Right atrium auricular region (tissue), 2 donors: Measurements from ENCODE around the gene S1PR2. TPM values are rescaled to one million over a fixed set of nuclear protein-coding genes. Genes with fewer than 3 reads are reported as not detected.
"Not testable (repeated sequence)": the region's sequence is repeated elsewhere in the genome, so short reads cannot be mapped to it uniquely, and the experiment has no call there.

Experiments
- DNase-seq: peaks from one replicate; pipeline ENCODE4 v3.0.0-alpha.2; 2019; ENCODE audit warnings: low spot score
- H3K27ac ChIP-seq, 2 donors: fragments of 200-600 bp; sonication (generic); 1 replicate in 1 of 2; 2 replicates in 1 of 2; pipeline ENCODE4 v1.5.1; 2016 to 2019
- H3K27me3 ChIP-seq, 2 donors: fragments of 200-600 bp; sonication (generic); one replicate each; pipeline versions ENCODE4 v1.5.1 to v1.6.0; 2017 to 2019
- H3K36me3 ChIP-seq: fragments of 200-600 bp; sonication (generic); one replicate; pipeline ENCODE4 v1.5.1; 2016
- H3K4me1 ChIP-seq, 2 donors: fragments of 200-600 bp; sonication (generic); one replicate each; pipeline versions ENCODE4 v1.5.1 to v1.6.0; 2017 to 2019
- H3K4me3 ChIP-seq, 2 donors: fragments of 200-600 bp; sonication (generic); 1 replicate in 1 of 2; 2 replicates in 1 of 2; pipeline ENCODE4 v1.5.1; 2017 to 2019; ENCODE audit warnings: mild to moderate bottlenecking in 1 of 2, moderate library complexity in 1 of 2
- H3K9me3 ChIP-seq, 2 donors: fragments of 200-600 bp; sonication (generic); one replicate each; pipeline ENCODE4 v1.5.1; 2019
- CTCF ChIP-seq, 2 donors: fragments of 200-600 bp; sonication (generic); IDR thresholded peaks; one replicate each; pipeline ENCODE4 v1.5.1; 2019; ENCODE audit warnings: antibody characterized with exemption in 2 of 2
- total RNA-seq, 2 donors: library from RNA; depleted of rRNA; stranded (reverse); fragments of >200 nt; gene quantifications; one replicate each; pipeline ENCODE4 v1.1.0, GENCODE V29; 2016

Gene S1PR2
- total RNA-seq, 2 donors from 2014 or later, result 4.3 to 14.7 TPM

GRCh38 chr19:10238172-10238783, 7.1 kb upstream of the S1PR2 start:
- Histone ChIP-seq H3K36me3 (no peaks in the 10 kb centered on the region), H3K4me3 (no peak overlapping the region), H3K27ac (peak overlapping the region; percentile 16 to 48), H3K4me1 (no peaks in the 10 kb centered on the region), H3K27me3 (no peaks in the 10 kb centered on the region), H3K9me3 (no peaks in the 10 kb centered on the region)
- peak; percentile 76 for DNase-seq
- TF ChIP-seq CTCF (IDR thresholded peaks at IDR 0.05), result no peak

DNA sequence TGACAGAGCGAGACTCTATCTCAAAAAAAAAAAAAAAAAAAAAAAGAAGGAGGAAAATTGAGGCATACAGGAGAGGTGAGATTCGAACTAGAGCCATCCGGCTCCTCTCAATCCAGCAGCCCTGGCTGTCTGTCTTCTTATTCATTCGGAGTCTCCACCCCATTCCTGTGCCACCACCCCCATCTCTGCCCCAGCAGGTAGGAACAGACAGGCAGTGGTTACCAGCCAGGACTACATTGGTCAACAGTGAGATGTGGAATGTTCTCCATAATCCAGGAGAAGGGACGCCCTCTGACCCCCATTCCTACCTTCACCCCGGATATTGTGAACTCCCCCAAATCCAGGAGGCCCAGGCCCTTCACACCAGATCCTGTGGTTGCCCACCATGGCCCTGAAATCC, 6.6 kb upstream of the S1PR2 start:
- H3K9me3 ChIP-seq, result no peaks in the 10 kb centered on the region
- H3K36me3 ChIP-seq, result no peaks in the 10 kb centered on the region
- no peaks in the 10 kb centered on the region for H3K4me1 ChIP-seq
- H3K27me3 ChIP-seq, result no peaks in the 10 kb centered on the region
- no peak for TF ChIP-seq CTCF (IDR thresholded peaks at IDR 0.05)
- H3K27ac ChIP-seq, result peak overlapping the region; percentile 16 to 81
- no peak for DNase-seq
- no peak overlapping the region for H3K4me3 ChIP-seq

DNA sequence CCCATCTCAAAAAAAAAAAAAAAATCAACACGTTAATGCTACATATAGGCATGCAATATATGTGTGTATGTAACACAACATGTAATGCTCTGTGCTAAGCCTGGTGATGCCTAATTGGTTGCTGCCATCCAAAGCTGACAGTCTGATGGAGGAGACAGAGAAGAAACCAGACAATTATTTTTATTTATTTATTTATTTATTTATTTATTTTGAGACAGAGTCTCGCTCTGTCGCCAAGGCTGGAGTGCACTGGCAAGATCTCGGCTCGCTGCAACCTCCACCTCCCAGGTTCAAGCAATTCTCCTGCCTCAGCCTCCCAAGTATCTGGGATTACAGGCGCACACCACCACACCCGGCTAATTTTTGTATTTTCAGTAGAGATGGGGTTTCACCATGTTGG, 4.3 kb upstream of the S1PR2 start:
- H3K27ac ChIP-seq, result peak overlapping the region; percentile 33 to 81

DNA sequence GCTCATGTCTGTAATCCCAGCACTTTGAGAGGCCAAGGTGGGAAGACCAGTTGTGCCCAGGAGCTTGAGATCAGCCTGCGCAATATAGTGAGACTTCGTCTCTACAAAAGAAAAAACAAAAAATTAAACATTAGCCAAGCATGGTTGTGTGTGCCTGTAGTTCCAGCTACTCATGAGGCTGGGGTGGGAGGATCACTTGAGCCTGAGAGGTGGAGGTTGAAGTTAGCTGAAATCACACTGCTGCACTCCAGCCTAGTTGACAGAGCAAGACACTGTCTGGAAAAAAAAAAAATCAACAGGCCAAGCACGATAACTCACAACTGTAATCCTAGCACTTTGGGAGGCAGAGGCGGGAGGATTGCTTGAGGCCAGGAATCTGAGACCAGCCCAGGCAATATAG, 3.9 kb upstream of the S1PR2 start:
- Histone ChIP-seq H3K27ac (no peak overlapping the region), H3K4me3 (no peak overlapping the region), H3K27me3 (no peaks in the 10 kb centered on the region), H3K4me1 (peaks cover 0 to 9% of the 10 kb centered on the region in 2 donors), H3K9me3 (no peaks in the 10 kb centered on the region), H3K36me3 (no peaks in the 10 kb centered on the region)
- DNase-seq, result no peak
- no peak for TF ChIP-seq CTCF (IDR thresholded peaks at IDR 0.05)

More for the DNA sequence above, 4.3 kb upstream of the S1PR2 start:
- H3K4me1 ChIP-seq, H3K4me3 ChIP-seq, DNase-seq, H3K36me3 ChIP-seq, H3K27me3 ChIP-seq, H3K9me3 ChIP-seq: not testable (repeated sequence)

GRCh38 chr19:10233946-10234345, 2.8 kb upstream of the S1PR2 start:
- no peak for TF ChIP-seq CTCF (IDR thresholded peaks at IDR 0.05)
- Histone ChIP-seq H3K27me3 (no peaks in the 10 kb centered on the region), H3K4me3 (no peak overlapping the region), H3K27ac (no peak overlapping the region), H3K4me1 (peaks cover 0 to 17% of the 10 kb centered on the region in 2 donors), H3K36me3 (no peaks in the 10 kb centered on the region), H3K9me3 (no peaks in the 10 kb centered on the region)
- DNase-seq, result no peak

- no peaks in the 10 kb centered on the region for H3K9me3 ChIP-seq
- DNase-seq, result no peak
- TF ChIP-seq CTCF (IDR thresholded peaks at IDR 0.05), result no peak
- no peaks in the 10 kb centered on the region for H3K27me3 ChIP-seq
- H3K4me3 ChIP-seq, result peak overlapping the region; percentile 65 to 68
- peak overlapping the region; percentile 83 to 87 for H3K27ac ChIP-seq
- H3K4me1 ChIP-seq, result peaks cover 0 to 36% of the 10 kb centered on the region in 2 donors
- no peaks in the 10 kb centered on the region for H3K36me3 ChIP-seq
Observed at GRCh38 chr19:10231612-10232228, 589 bp upstream of the S1PR2 start.
